ENCODE data around the gene ATXN3.
"Not testable (repeated sequence)": the region's sequence is repeated elsewhere in the genome, so short reads cannot be mapped to it uniquely, and the experiment has no call there.

Gene ATXN3

GRCh38 chr14:92074555-92074954 is 31.8 kb downstream of the ATXN3 start:
- DNase-seq (ENCODE audit: low read depth in 2 of 2) = no peak

GRCh38 chr14:92058006-92058917 is 48.1 kb downstream of the ATXN3 start:
- DNase-seq (ENCODE audit: low read depth in 2 of 2) = no peak

- no peak for DNase-seq (ENCODE audit: low read depth in 2 of 2)
Measured at GRCh38 chr14:92049781-92050180, 56.6 kb downstream of the ATXN3 start.

- DNase-seq (ENCODE audit: low read depth in 2 of 2) = not testable (repeated sequence)
Measured at GRCh38 chr14:92049221-92049620, 57.2 kb downstream of the ATXN3 start.

GRCh38 chr14:92045904-92046303 is 60.5 kb downstream of the ATXN3 start:
- DNase-seq (ENCODE audit: low read depth in 2 of 2) = not testable (repeated sequence)

GRCh38 chr14:92041766-92042165 is 64.6 kb downstream of the ATXN3 start:
- DNase-seq (ENCODE audit: low read depth in 2 of 2) = not testable (repeated sequence)

- no peak for DNase-seq (ENCODE audit: low read depth in 2 of 2)
Measured at GRCh38 chr14:92041203-92041602, 65.2 kb downstream of the ATXN3 start.

GRCh38 chr14:92040431-92041051 is 65.8 kb downstream of the ATXN3 start:
- no peak for DNase-seq (ENCODE audit: low read depth in 2 of 2)

- peak; percentile 78 to 82 for DNase-seq (ENCODE audit: low read depth in 2 of 2)
Measured at GRCh38 chr14:92039719-92040430, 66.5 kb downstream of the ATXN3 start, which contains the start of gene TRIP11. Gene TRIP11 (minus strand): TSS chr14:92040059. CDS start chr14:92039685, 374 bp downstream.

GRCh38 chr14:92039063-92039718 is 67.2 kb downstream of the ATXN3 start:
- DNase-seq (ENCODE audit: low read depth in 2 of 2) = peak; percentile 20 to 36

- DNase-seq (ENCODE audit: low read depth in 2 of 2) = no peak
Measured at GRCh38 chr14:92037989-92038388, 68.4 kb downstream of the ATXN3 start.

GRCh38 chr14:92035890-92036289 is 70.5 kb downstream of the ATXN3 start:
- no peak for DNase-seq (ENCODE audit: low read depth in 2 of 2)

GRCh38 chr14:92033906-92034687 is 72.3 kb downstream of the ATXN3 start:
- DNase-seq (ENCODE audit: low read depth in 2 of 2) = no peak

- DNase-seq (ENCODE audit: low read depth in 2 of 2) = no peak
Measured at GRCh38 chr14:92033433-92033832, 72.9 kb downstream of the ATXN3 start.

GRCh38 chr14:92026548-92027190 is 79.7 kb downstream of the ATXN3 start:
- no peak for DNase-seq (ENCODE audit: low read depth in 2 of 2)

GRCh38 chr14:92022036-92022435 is 84.3 kb downstream of the ATXN3 start:
- no peak for DNase-seq (ENCODE audit: low read depth in 2 of 2)

GRCh38 chr14:92021523-92021922 is 84.9 kb downstream of the ATXN3 start:
- DNase-seq (ENCODE audit: low read depth in 2 of 2) = no peak

GRCh38 chr14:92014040-92014439 is 92.3 kb downstream of the ATXN3 start:
- no peak for DNase-seq (ENCODE audit: low read depth in 2 of 2)

- DNase-seq (ENCODE audit: low read depth in 2 of 2) = no peak
Measured at GRCh38 chr14:92012121-92012748, 94.1 kb downstream of the ATXN3 start.

- DNase-seq (ENCODE audit: low read depth in 2 of 2) = no peak
Measured at GRCh38 chr14:92010644-92011043, 95.7 kb downstream of the ATXN3 start.
